Stimulated activated naive CD8-positive, alpha-beta T cell treated with anti-CD3 and anti-CD28 coated beads, Interleukin-15, amount 100 ng/mL, for 72 hours (primary cell): Measurements from ENCODE around the gene XK.

Experiments
- ATAC-seq: fragments of 150-1000 bp; cut with Tn5 transposase; 2 replicates; pipeline ENCODE4 v1.10.0; 2021; ENCODE audit warnings: mild to moderate bottlenecking, moderate library complexity
- DNase-seq, 2 donors: peaks; one replicate each; pipeline ENCODE4 v3.0.0; 2021 to 2022
- H3K27ac Mint-ChIP-seq, 2 donors: one replicate each; pipeline ENCODE4 v1.8.0; 2022; ENCODE audit warnings: mild to moderate bottlenecking in 2 of 2, mixed read lengths in 2 of 2, moderate library complexity in 2 of 2
- H3K27me3 Mint-ChIP-seq: one replicate; pipeline ENCODE4 v1.8.0; 2022; ENCODE audit warnings: mixed read lengths
- H3K4me1 Mint-ChIP-seq: one replicate; pipeline ENCODE4 v1.8.0; 2022; ENCODE audit warnings: mild to moderate bottlenecking, mixed read lengths
- H3K4me3 Mint-ChIP-seq, 2 donors: one replicate each; pipeline ENCODE4 v1.8.0; 2022; ENCODE audit warnings: mild to moderate bottlenecking in 2 of 2, mixed read lengths in 2 of 2, moderate library complexity in 1 of 2
- H3K9me3 Mint-ChIP-seq, 2 donors: one replicate each; pipeline ENCODE4 v1.8.0; 2022; ENCODE audit warnings: mixed read lengths in 2 of 2

The XK gene

GRCh38 chrX:37712458-37712857 lies 26.9 kb downstream of the XK start:
- Mint-ChIP-seq H3K27ac (no peak overlapping the region), H3K4me1 (peaks cover 5% of the 10 kb centered on the region), H3K4me3 (no peak overlapping the region), H3K9me3 (no peaks in the 10 kb centered on the region), H3K27me3 (peaks cover 8% of the 10 kb centered on the region)
- DNase-seq (no peak), ATAC-seq (peak; percentile 60)

- no peak overlapping the region for H3K4me3 Mint-ChIP-seq
- ATAC-seq = no peak
- DNase-seq = no peak
- H3K9me3 Mint-ChIP-seq = peaks cover 0 to 8% of the 10 kb centered on the region in 2 donors
- H3K27ac Mint-ChIP-seq = no peak overlapping the region
- peaks cover 8% of the 10 kb centered on the region for H3K27me3 Mint-ChIP-seq
- H3K4me1 Mint-ChIP-seq = peaks cover 5% of the 10 kb centered on the region
Observed at GRCh38 chrX:37714479-37714878, 28.9 kb downstream of the XK start.

GRCh38 chrX:37716602-37717001 lies 31.0 kb downstream of the XK start:
- no peak overlapping the region for H3K4me3 Mint-ChIP-seq
- DNase-seq (no peak), ATAC-seq (no peak)
- H3K4me1 Mint-ChIP-seq = peaks cover 4% of the 10 kb centered on the region
- peaks cover 4% of the 10 kb centered on the region for H3K27me3 Mint-ChIP-seq
- H3K27ac Mint-ChIP-seq = peak overlapping the region in 1 of 2 donors; percentile 8
- H3K9me3 Mint-ChIP-seq = peaks cover 0 to 8% of the 10 kb centered on the region in 2 donors

DNA sequence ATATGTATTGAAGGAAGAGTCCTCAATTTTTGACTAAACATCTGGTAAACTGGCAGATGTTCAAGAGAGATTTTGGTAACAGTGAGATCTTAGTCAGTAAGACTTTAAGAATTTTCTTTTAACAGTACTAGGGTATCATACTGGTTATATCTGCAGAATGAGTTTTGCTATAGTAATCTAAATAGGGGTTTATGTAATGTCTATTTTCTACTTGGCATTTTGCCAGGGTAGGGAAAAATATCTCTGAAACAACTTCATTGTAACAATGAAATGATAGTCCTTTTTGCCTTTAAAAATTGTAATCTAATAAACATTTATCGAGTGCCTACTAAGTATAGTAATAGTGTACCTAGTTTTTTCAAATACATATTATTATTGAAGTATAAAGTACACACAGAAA lies 32.1 kb downstream of the XK start:
- DNase-seq (no peak), ATAC-seq (no peak)
- Mint-ChIP-seq H3K4me1 (no peaks in the 10 kb centered on the region), H3K27ac (no peak overlapping the region), H3K27me3 (no peaks in the 10 kb centered on the region), H3K4me3 (no peak overlapping the region), H3K9me3 (peaks cover 0 to 8% of the 10 kb centered on the region in 2 donors)

DNA sequence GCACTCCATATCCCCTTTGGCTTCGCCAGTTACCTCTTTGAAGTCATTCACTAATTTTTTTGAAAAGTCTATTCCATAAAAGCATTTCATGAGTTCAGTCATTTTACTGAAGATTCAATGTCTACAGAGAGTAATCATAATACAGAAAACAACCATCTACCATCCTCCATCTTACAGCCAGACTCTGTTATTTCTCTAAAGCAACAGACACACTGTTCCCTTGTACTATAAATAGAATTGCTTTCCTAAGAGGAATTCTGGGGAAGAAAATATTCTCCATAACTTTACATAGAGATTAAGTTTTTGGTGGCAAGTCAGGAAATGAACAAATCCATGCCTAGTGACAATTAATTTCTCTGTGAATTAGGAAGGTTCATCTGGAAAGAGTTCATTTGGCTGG lies 37.0 kb downstream of the XK start:
- H3K9me3 Mint-ChIP-seq = peaks cover 0 to 8% of the 10 kb centered on the region in 2 donors
- no peak for DNase-seq
- no peaks in the 10 kb centered on the region for H3K27me3 Mint-ChIP-seq
- ATAC-seq = no peak
- no peaks in the 10 kb centered on the region for H3K4me1 Mint-ChIP-seq
- no peak overlapping the region for H3K4me3 Mint-ChIP-seq
- no peak overlapping the region for H3K27ac Mint-ChIP-seq

DNA sequence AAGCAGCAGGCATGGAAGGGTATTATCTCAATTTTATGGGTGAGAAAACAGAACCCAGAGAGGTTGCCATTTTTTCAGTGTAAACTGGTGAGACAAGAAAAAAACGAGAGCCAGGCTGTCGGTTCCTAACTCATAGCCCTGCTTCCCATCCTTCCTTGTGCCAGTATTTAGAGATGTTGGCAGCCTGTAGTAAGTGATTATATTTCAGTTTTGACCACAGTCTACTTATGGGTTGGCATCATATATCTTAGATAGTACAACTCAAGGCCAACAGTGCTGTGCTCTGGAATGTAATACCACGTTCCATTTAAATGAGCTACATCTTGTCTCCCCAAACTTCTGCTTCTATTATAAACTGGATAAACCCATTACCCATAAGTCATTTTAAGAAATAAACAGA lies 40.8 kb downstream of the XK start:
- Mint-ChIP-seq H3K27me3 (no peaks in the 10 kb centered on the region), H3K27ac (no peak overlapping the region), H3K4me1 (no peaks in the 10 kb centered on the region), H3K9me3 (no peaks in the 10 kb centered on the region), H3K4me3 (no peak overlapping the region)
- ATAC-seq (no peak), DNase-seq (no peak)

- H3K9me3 Mint-ChIP-seq = no peaks in the 10 kb centered on the region
- H3K27ac Mint-ChIP-seq = peak overlapping the region; percentile 76 to 93
- H3K4me1 Mint-ChIP-seq = peaks cover 18% of the 10 kb centered on the region
- DNase-seq (peak; percentile 54 to 71), ATAC-seq (peak; percentile 50)
- no peaks in the 10 kb centered on the region for H3K27me3 Mint-ChIP-seq
- peak overlapping the region; percentile 45 to 71 for H3K4me3 Mint-ChIP-seq
Observed at GRCh38 chrX:37745354-37745753, 59.8 kb downstream of the XK start.

DNA sequence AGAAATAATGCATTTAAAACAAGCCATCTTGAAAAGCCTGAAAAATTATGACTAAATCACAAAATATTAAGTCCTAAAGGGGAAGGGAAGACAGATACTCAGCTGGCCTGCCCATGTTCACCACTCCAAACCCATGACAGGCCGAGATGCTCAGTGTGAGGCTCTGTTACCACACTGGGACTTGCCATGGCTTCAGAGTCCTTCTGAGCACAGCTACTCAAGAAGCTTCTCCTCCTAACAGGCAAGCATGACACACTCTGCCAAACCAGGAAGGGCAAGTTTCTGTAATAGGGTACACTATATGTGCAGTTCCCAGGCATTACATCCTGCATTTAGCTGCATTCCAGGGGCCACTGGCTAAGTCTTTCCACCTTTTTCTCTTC lies 60.2 kb downstream of the XK start:
- Mint-ChIP-seq H3K4me3 (peak overlapping the region; percentile 45 to 71), H3K27me3 (no peaks in the 10 kb centered on the region), H3K27ac (peak overlapping the region; percentile 79 to 93), H3K9me3 (no peaks in the 10 kb centered on the region), H3K4me1 (peaks cover 18% of the 10 kb centered on the region)
- peak; percentile 73 for ATAC-seq
- DNase-seq = peak; percentile 32 to 39

DNA sequence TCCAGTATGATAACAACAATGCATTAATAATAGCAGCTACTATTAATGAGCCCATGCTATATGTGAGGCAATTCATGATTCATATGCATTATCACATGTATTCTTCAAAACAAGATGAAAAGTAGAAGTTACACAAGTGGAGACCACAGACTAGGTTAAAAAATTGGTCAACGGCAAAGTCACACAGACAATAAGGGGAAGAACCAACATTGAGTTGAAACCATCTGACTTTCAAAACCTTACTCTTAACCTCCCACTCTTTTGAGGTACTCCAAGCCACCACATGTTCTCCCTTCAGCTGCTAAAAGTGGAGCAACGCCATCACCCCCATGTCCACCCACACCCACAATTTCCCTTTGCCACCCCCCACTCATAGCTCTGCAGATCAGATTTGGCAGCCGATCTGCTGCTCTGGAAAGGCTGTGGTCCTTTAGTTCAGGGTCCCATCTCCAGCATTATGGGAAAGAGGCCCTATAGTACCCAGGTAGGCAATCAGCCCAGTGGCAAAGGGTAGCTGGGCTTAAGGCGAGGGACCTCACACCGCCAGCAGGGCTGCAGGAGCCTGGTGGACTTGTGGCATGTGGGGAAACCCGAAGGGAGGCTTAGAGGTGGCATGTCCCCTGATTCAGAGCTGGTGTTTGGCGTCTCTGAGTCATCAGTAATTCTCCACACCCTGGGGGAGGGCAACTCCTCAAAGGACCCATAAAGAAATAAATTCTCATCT lies 60.8 kb downstream of the XK start:
- peak overlapping the region; percentile 79 to 94 for H3K27ac Mint-ChIP-seq
- ATAC-seq (peak; percentile 89), DNase-seq (peak; percentile 44 to 64)
- no peaks in the 10 kb centered on the region for H3K9me3 Mint-ChIP-seq
- no peaks in the 10 kb centered on the region for H3K27me3 Mint-ChIP-seq
- peaks cover 21% of the 10 kb centered on the region for H3K4me1 Mint-ChIP-seq
- peak overlapping the region; percentile 20 to 71 for H3K4me3 Mint-ChIP-seq

GRCh38 chrX:37746951-37747350 lies 61.4 kb downstream of the XK start:
- Mint-ChIP-seq H3K4me1 (peaks cover 25% of the 10 kb centered on the region), H3K27ac (peak overlapping the region in 1 of 2 donors; percentile 94), H3K27me3 (no peaks in the 10 kb centered on the region), H3K9me3 (no peaks in the 10 kb centered on the region), H3K4me3 (peak overlapping the region in 1 of 2 donors; percentile 71)
- no peak for DNase-seq
- ATAC-seq = no peak

DNA sequence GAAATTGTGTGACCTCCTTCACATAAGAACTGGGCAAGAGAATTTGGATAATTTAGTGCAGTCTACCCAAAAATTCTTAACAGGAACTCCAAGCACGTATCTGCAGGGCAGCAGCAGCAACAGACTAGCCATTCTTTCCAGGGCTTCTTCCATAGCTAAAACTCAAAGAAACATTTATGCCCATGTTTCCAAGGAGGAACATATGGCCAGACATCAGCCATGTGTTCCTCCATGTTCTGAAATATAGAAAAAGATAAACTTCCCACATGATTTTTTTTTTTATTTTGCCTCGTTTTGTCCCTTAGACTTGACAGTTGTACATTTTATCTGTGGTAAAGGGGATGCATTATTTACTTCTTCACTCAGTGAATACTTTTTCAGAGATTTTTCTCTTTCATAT lies 66.7 kb downstream of the XK start:
- no peaks in the 10 kb centered on the region for H3K27me3 Mint-ChIP-seq
- no peak for ATAC-seq
- no peak overlapping the region for H3K27ac Mint-ChIP-seq
- peaks cover 8% of the 10 kb centered on the region for H3K4me1 Mint-ChIP-seq
- DNase-seq = no peak
- no peaks in the 10 kb centered on the region for H3K9me3 Mint-ChIP-seq
- H3K4me3 Mint-ChIP-seq = no peak overlapping the region

GRCh38 chrX:37752936-37753335 lies 67.3 kb downstream of the XK start:
- Mint-ChIP-seq H3K4me3 (peak overlapping the region in 1 of 2 donors; percentile 10), H3K27ac (no peak overlapping the region), H3K9me3 (no peaks in the 10 kb centered on the region), H3K27me3 (no peaks in the 10 kb centered on the region), H3K4me1 (peaks cover 12% of the 10 kb centered on the region)
- no peak for DNase-seq
- peak; percentile 57 for ATAC-seq

DNA sequence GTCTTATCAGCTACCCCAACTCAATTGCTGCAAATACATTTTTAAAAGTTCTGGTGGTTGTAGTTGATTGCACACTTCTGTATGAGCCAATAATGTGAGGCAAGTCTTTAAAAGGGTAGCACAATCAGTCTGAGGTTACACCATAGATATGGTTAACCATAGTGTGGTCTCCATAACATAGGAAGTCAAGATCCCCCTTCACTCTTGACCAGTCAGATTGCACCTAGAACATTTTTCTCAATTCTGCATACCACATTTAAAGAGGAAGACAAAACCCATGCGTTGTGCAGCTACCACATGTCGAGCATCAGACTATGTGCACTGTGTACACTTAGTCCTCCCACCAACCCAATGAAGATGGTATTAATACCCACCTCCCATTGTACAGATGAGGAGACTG lies 67.8 kb downstream of the XK start:
- Mint-ChIP-seq H3K4me1 (peaks cover 12% of the 10 kb centered on the region), H3K27ac (no peak overlapping the region), H3K27me3 (no peaks in the 10 kb centered on the region), H3K9me3 (peaks cover 0 to 2% of the 10 kb centered on the region in 2 donors), H3K4me3 (peak overlapping the region in 1 of 2 donors; percentile 19)
- peak in 1 of 2 donors; percentile 36 for DNase-seq
- peak; percentile 87 for ATAC-seq

DNA sequence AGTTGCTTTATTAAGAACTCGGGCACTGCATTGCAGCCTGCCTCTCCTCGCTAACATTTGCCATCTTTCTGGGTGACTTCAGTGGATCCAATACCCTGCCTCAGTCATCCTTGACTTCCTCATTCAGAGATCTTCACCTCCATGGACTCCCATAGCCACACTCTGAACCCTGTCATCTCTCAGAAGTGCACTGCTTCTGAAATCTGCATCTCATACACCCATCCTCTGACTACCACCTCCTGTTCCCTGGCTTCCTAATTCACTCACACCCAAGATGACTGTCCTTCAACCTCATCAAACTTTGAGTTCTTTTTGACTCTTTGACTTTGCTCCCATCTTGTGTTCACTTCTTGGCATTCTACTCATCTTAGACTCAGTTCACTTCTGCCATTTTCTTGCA lies 68.9 kb downstream of the XK start:
- Mint-ChIP-seq H3K27ac (no peak overlapping the region), H3K4me3 (no peak overlapping the region), H3K9me3 (peaks cover 0 to 5% of the 10 kb centered on the region in 2 donors), H3K4me1 (peaks cover 12% of the 10 kb centered on the region), H3K27me3 (no peaks in the 10 kb centered on the region)
- no peak for DNase-seq
- peak; percentile 70 for ATAC-seq

DNA sequence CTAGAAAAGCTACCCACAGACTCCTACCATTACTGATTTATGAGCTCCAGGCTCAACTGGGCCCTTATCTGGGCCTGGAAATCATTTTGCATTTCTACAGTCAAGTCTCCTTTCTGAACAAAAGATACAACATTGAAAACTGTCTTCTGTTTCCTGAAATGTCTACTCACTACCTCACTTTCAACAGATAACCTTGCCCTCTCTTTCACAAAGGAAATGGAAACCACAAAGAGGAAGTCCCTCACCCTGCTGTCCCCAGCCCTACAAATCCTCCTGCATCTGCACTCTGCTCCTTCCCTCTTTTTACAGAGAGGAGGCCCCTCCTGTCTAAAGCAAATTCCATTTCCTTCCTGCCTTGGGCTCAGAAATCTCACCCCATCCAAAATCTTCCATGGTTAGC lies 69.4 kb downstream of the XK start:
- no peak overlapping the region for H3K4me3 Mint-ChIP-seq
- ATAC-seq (peak; percentile 76), DNase-seq (no peak)
- H3K27me3 Mint-ChIP-seq = no peaks in the 10 kb centered on the region
- H3K4me1 Mint-ChIP-seq = peaks cover 12% of the 10 kb centered on the region
- H3K27ac Mint-ChIP-seq = no peak overlapping the region
- peaks cover 0 to 5% of the 10 kb centered on the region in 2 donors for H3K9me3 Mint-ChIP-seq

DNA sequence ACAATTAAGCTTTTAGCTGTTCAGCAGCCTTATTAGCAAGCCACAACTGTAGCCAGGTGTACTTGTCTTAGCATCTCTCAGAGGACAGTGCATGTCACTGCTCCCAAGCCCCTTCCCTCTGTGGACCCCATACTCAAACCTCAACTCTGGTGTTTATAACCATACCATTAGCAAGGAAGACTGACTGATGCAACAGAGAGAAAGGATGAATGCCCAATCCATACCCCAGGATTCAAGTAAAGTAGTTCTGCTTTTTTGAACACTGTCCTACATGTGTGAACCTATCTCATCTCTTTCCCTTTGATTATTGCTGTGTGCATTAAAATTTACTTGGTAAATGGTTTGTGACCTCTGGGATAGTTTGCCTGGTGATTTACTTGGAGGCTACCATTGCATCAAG lies 71.5 kb downstream of the XK start:
- no peak for ATAC-seq
- Mint-ChIP-seq H3K4me1 (peaks cover 5% of the 10 kb centered on the region), H3K4me3 (no peak overlapping the region)

GRCh38 chrX:37759351-37759750 lies 73.8 kb downstream of the XK start:
- Mint-ChIP-seq H3K27ac (no peak overlapping the region), H3K27me3 (no peaks in the 10 kb centered on the region), H3K4me3 (no peak overlapping the region), H3K4me1 (peaks cover 11% of the 10 kb centered on the region), H3K9me3 (peaks cover 0 to 5% of the 10 kb centered on the region in 2 donors)
- DNase-seq = no peak
- no peak for ATAC-seq

More for the DNA sequence above, 71.5 kb downstream of the XK start:
- DNase-seq = no peak
- Mint-ChIP-seq H3K27me3 (no peaks in the 10 kb centered on the region), H3K27ac (peak overlapping the region in 1 of 2 donors; percentile 71), H3K9me3 (peaks cover 0 to 5% of the 10 kb centered on the region in 2 donors)
